ENCODE measurements around the gene C11orf98. TPM values are rescaled to one million over a fixed set of nuclear protein-coding genes. Genes with fewer than 3 reads are reported as not detected.
A peak's percentile ranks its signal among the peaks of the same experiment; 100 is the strongest.

The C11orf98 gene
- total RNA-seq, 1 experiment from 2014 or later = 139 TPM

GRCh38 chr11:62680825-62681240 is 15.8 kb upstream of the C11orf98 start:
- no peak overlapping the region for H2BK12ac ChIP-seq (ENCODE audit: insufficient read length, low read depth, low read length)
- peaks cover 8% of the 10 kb centered on the region for H3K23me2 ChIP-seq (ENCODE audit: insufficient read length, low read depth, low read length, poor library complexity, severe bottlenecking)
- peaks cover 12 to 25% (median 22%) of the 10 kb centered on the region in 3 experiments; a peak in 6 of 7 replicates for H3K36me3 Mint-ChIP-seq (ENCODE audit: insufficient read depth in 1 of 3, low read depth in 3 of 3)
- H3K9me3 Mint-ChIP-seq = 0 out of 5 replicates have a peak, but pooled peaks cover 0 to 2% of the 10 kb centered on the region in 2 experiments
- no CpG with 5 or more reads among the region's 4 CpGs for WGBS (ENCODE audit: extremely low coverage, insufficient read length, low lambda C conversion rate)
- H3K9me3 ChIP-seq (ENCODE audit: control insufficient read depth, low read depth, low read length) = no peaks in the 10 kb centered on the region
- no peaks in the 10 kb centered on the region for H3K4me1 ChIP-seq (ENCODE audit: insufficient read depth, low read length)
- H2BK15ac ChIP-seq (ENCODE audit: low read depth, low read length) = no peak overlapping the region
- H3K4me1 Mint-ChIP-seq = peaks cover 15 to 20% of the 10 kb centered on the region in 2 experiments
- H4K5ac ChIP-seq (ENCODE audit: insufficient read length, low read depth, low read length) = no peak overlapping the region
- no peak overlapping the region for H2BK120ac ChIP-seq (ENCODE audit: low read depth, low read length, poor library complexity, severe bottlenecking)
- no peak overlapping the region for H2BK5ac ChIP-seq (ENCODE audit: insufficient read length, low read length)
- no peaks in the 10 kb centered on the region for H3K27me3 ChIP-seq (ENCODE audit: insufficient read depth, low read length)
- H3K27me3 Mint-ChIP-seq (ENCODE audit: low read depth) = no peaks in the 10 kb centered on the region
- no peak overlapping the region for H3K14ac ChIP-seq (ENCODE audit: insufficient read depth, low read length)
- H3K4me2 ChIP-seq (ENCODE audit: insufficient read depth, insufficient read length, low read length) = no peak overlapping the region
- no peak overlapping the region for H2AFZ ChIP-seq (ENCODE audit: low read length)
- H3K9ac ChIP-seq (ENCODE audit: extremely low read depth, insufficient read length, low read length) = no peak overlapping the region
- H3K56ac ChIP-seq (ENCODE audit: insufficient read length, low read depth, low read length) = no peak overlapping the region
- no peak overlapping the region for H3K4ac ChIP-seq (ENCODE audit: low read depth, low read length)
- no peak overlapping the region for H3K23ac ChIP-seq (ENCODE audit: insufficient read length, low read depth, low read length)
- no peak overlapping the region for H3K18ac ChIP-seq (ENCODE audit: insufficient read length, low read depth, low read length)
- peak overlapping the region in 1 of 3 experiments; percentile 66; a peak in 1 of 7 replicates for H3K27ac Mint-ChIP-seq
- no peak for DNase-seq
- no peak overlapping the region for H4K91ac ChIP-seq (ENCODE audit: insufficient read length, low read depth, low read length)
- no peak overlapping the region for H4K8ac ChIP-seq (replicated peaks; ENCODE audit: insufficient read length, low read depth, low read length)
- H4K20me1 ChIP-seq (ENCODE audit: control insufficient read depth, insufficient read depth, insufficient read length) = no peaks in the 10 kb centered on the region
- H3T11ph ChIP-seq (ENCODE audit: low read length) = no peak overlapping the region
- H3K79me1 ChIP-seq (ENCODE audit: insufficient read depth, low read depth, low read length, poor library complexity, severe bottlenecking) = no peaks in the 10 kb centered on the region
- H2BK20ac ChIP-seq (ENCODE audit: low read depth, low read length, poor library complexity, severe bottlenecking) = no peak overlapping the region
- peak overlapping the region; percentile 0 to 15; a peak in 2 of 5 replicates for H3K4me3 Mint-ChIP-seq
- H2AK5ac ChIP-seq (ENCODE audit: insufficient read length, low read length) = no peak overlapping the region
- peak; percentile 46; the same call in 2 of the 3 replicates for TF ChIP-seq CTCF (conservative IDR thresholded peaks at IDR 0.05)
- H3K27ac ChIP-seq (ENCODE audit: insufficient read length, low read depth, low read length) = no peak overlapping the region
- H3K79me2 ChIP-seq (ENCODE audit: insufficient read depth, low read length) = no peaks in the 10 kb centered on the region
